Measurements from ENCODE around the gene VSNL1. TPM values are rescaled to one million over a fixed set of nuclear protein-coding genes. Genes with fewer than 3 reads are reported as not detected.

VSNL1 gene
- total and polyA plus RNA-seq, 2 donors (not counting 1 experiment from before 2014, with no cell fraction given), result not detected

- Histone ChIP-seq H3K79me2 (ENCODE audit: control insufficient read depth, insufficient read depth, low read length) (no peaks in the 10 kb centered on the region), H3K27me3 (replicated peaks in 1 of 4; ENCODE audit: control extremely low read depth in 1 of 4, control insufficient read depth in 3 of 4, insufficient read depth in 4 of 4, low read length in 3 of 4) (no peaks in the 10 kb centered on the region), H3K4me2 (replicated peaks; ENCODE audit: low read depth, low read length, poor library complexity, severe bottlenecking) (no peak overlapping the region), H3K4me3 (ENCODE audit: control extremely low read depth in 1 of 5, extremely low read depth in 1 of 5, insufficient read depth in 1 of 5, low read depth in 2 of 5, low read length in 4 of 5) (no peak overlapping the region), H3K36me3 (replicated peaks in 1 of 2; ENCODE audit: control extremely low read depth in 1 of 2, control insufficient read depth in 1 of 2, extremely low read depth in 1 of 2, insufficient read depth in 2 of 2, low read length in 1 of 2) (peaks cover 14 to 57% of the 10 kb centered on the region in 2 experiments), H3K27ac (ENCODE audit: low read length in 2 of 2) (no peak overlapping the region), H3K9me3 (ENCODE audit: control extremely low read depth in 1 of 3, control insufficient read depth in 2 of 3, insufficient read depth in 1 of 3, low read length in 2 of 3) (no peaks in the 10 kb centered on the region), H3K4me1 (ENCODE audit: control insufficient read depth in 2 of 2, insufficient read depth in 2 of 2, low read length in 2 of 2) (no peaks in the 10 kb centered on the region), H3K9ac (ENCODE audit: low read length) (no peak overlapping the region), H2AFZ (ENCODE audit: insufficient read depth, low read depth, low read length, poor library complexity, severe bottlenecking) (no peak overlapping the region), H4K20me1 (ENCODE audit: control insufficient read depth, insufficient read depth, low read length, poor library complexity, severe bottlenecking) (no peaks in the 10 kb centered on the region)
- intact Hi-C loops (cut with micrococcal nuclease), result no loop called here
- no peak overlapping the region for H3K4me3 Mint-ChIP-seq
- ATAC-seq (ENCODE audit: low read depth) (no peak), DNase-seq (no peak)
- POLR2A ChIA-PET, result no interaction called here
- no peak overlapping the region for H3K27ac Mint-ChIP-seq
- TF ChIP-seq CTCF (IDR thresholded peaks at IDR 0.05), result no peak
- TF ChIP-seq EZH2 (IDR thresholded peaks at IDR 0.05; ENCODE audit: borderline replicate concordance, insufficient read depth, low read depth, low read length, poor library complexity, severe bottlenecking), result no peak
- no peaks in the 10 kb centered on the region for H3K27me3 Mint-ChIP-seq
- H3K9me3 Mint-ChIP-seq (ENCODE audit: insufficient read depth), result no peaks in the 10 kb centered on the region
- CTCF ChIA-PET, result interaction anchor here (1.0 to 2.0 kb wide), 4 partner anchors 9 to 365 kb away, joined by 3 to 5 read pairs (median 4); no protein-coding TSS in a partner anchor
- H3K4me1 Mint-ChIP-seq, result no peaks in the 10 kb centered on the region
Measured at GRCh38 chr2:17674817-17675216, 134.3 kb downstream of the VSNL1 start.

- ChIA-PET POLR2A (no interaction called here), CTCF (interaction anchor here (1.4 to 2.8 kb wide), 4 partner anchors 8 to 21 kb away, joined by 3 to 11 read pairs (median 6); no protein-coding TSS in a partner anchor)
- Mint-ChIP-seq H3K4me1 (no peaks in the 10 kb centered on the region), H3K4me3 (no peak overlapping the region), H3K27ac (no peak overlapping the region), H3K9me3 (ENCODE audit: insufficient read depth) (no peaks in the 10 kb centered on the region), H3K27me3 (no peaks in the 10 kb centered on the region)
- no peak overlapping the region for H2AFZ ChIP-seq (ENCODE audit: insufficient read depth, low read depth, low read length, poor library complexity, severe bottlenecking)
- no peak for TF ChIP-seq EZH2 (IDR thresholded peaks at IDR 0.05; ENCODE audit: borderline replicate concordance, insufficient read depth, low read depth, low read length, poor library complexity, severe bottlenecking)
- TF ChIP-seq CTCF (IDR thresholded peaks at IDR 0.05), result no peak
- peaks cover 4% of the 10 kb centered on the region for H4K20me1 ChIP-seq (ENCODE audit: control insufficient read depth, insufficient read depth, low read length, poor library complexity, severe bottlenecking)
- H3K4me1 ChIP-seq (ENCODE audit: control insufficient read depth in 2 of 2, insufficient read depth in 2 of 2, low read length in 2 of 2), result no peaks in the 10 kb centered on the region
- peaks cover 41 to 92% of the 10 kb centered on the region in 2 experiments for H3K36me3 ChIP-seq (replicated peaks in 1 of 2; ENCODE audit: control extremely low read depth in 1 of 2, control insufficient read depth in 1 of 2, extremely low read depth in 1 of 2, insufficient read depth in 2 of 2, low read length in 1 of 2)
- no peaks in the 10 kb centered on the region for H3K9me3 ChIP-seq (ENCODE audit: control extremely low read depth in 1 of 3, control insufficient read depth in 2 of 3, insufficient read depth in 1 of 3, low read length in 2 of 3)
- no peaks in the 10 kb centered on the region for H3K27me3 ChIP-seq (replicated peaks in 1 of 4; ENCODE audit: control extremely low read depth in 1 of 4, control insufficient read depth in 3 of 4, insufficient read depth in 4 of 4, low read length in 3 of 4)
- H3K9ac ChIP-seq (ENCODE audit: low read length), result no peak overlapping the region
- no peaks in the 10 kb centered on the region for H3K79me2 ChIP-seq (ENCODE audit: control insufficient read depth, insufficient read depth, low read length)
- ATAC-seq (ENCODE audit: low read depth) (no peak), DNase-seq (no peak)
- no peak overlapping the region for H3K4me3 ChIP-seq (ENCODE audit: control extremely low read depth in 1 of 5, extremely low read depth in 1 of 5, insufficient read depth in 1 of 5, low read depth in 2 of 5, low read length in 4 of 5)
- no CpG with 5 or more reads among the region's 3 CpGs for WGBS (ENCODE audit: insufficient coverage)
- intact Hi-C loops (cut with micrococcal nuclease), result no loop called here
- H3K4me2 ChIP-seq (replicated peaks; ENCODE audit: low read depth, low read length, poor library complexity, severe bottlenecking), result no peak overlapping the region
- no peak overlapping the region for H3K27ac ChIP-seq (ENCODE audit: low read length in 2 of 2)
Measured at GRCh38 chr2:17680119-17680518, 139.6 kb downstream of the VSNL1 start.

Measured in B cell (primary cell).